ENCODE measurements around the gene GRIA2.

Gene GRIA2

GRCh38 chr4:157389741-157390140, 169.2 kb downstream of the GRIA2 start:
- DNase-seq: no peak

- DNase-seq: no peak
These were observed 184.5 kb downstream of the GRIA2 start for GRCh38 chr4:157405070-157405469.
